ENCODE measurements around the gene MAN1A1.

- TF ChIP-seq CTCF (conservative IDR thresholded peaks at IDR 0.05; ENCODE audit: low read depth in 2 of 2): no peak
- no peak for TF ChIP-seq REST (IDR thresholded peaks at IDR 0.05; ENCODE audit: unreplicated experiment)
- TF ChIP-seq ETS1 (IDR thresholded peaks at IDR 0.05): no peak
- TF ChIP-seq ZNF114 (CRISPR knock-in tag; IDR thresholded peaks at IDR 0.05): no peak
Measured at GRCh38 chr6:119182216-119182803, 167.3 kb downstream of the MAN1A1 start.
